HG02610 (cell line): ENCODE data around the gene CASKIN2.
"Not testable (repeated sequence)": the region's sequence is repeated elsewhere in the genome, so short reads cannot be mapped to it uniquely, and the experiment has no call there.

Experiments used
- ATAC-seq: cut with Tn5 transposase; IDR thresholded peaks from one replicate; pipeline ENCODE4 v1.9.1; 2021; ENCODE audit warnings: mild to moderate bottlenecking, moderate library complexity; ENCODE audit not compliant: unreplicated experiment

CASKIN2 gene

GRCh38 chr17:75521290-75521689 is 6.0 kb upstream of the CASKIN2 start:
- ATAC-seq: no peak

- ATAC-seq: not testable (repeated sequence)
These were observed 5.1 kb upstream of the CASKIN2 start for GRCh38 chr17:75520413-75520812.

DNA sequence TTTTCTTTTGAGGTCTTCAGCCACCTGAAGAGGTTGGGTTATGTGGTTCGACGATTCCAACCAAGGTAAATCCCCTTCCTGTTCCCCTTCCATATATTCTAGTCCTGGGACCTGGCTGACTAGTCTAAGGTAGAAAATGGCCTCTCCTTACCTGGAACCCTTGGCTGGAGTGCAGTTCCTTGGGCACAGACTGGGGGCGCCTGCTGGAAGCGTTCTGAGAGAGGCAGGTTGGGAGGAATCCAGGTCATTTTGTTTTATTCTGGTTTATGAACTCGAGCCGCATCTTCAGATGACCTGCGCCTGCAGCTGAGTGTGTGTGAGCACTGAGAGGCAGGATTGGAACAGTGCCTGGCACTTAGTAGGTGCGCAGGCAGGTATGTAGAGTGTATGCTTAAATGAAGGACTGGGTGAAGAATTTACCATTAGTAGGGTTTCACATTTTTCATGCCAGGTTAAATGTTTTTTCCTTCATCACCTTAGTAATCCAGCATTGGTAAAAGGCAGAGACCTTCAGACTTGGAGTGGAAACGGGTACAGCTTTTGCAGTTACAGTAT is 3.7 kb upstream of the CASKIN2 start:
- ATAC-seq: no peak

DNA sequence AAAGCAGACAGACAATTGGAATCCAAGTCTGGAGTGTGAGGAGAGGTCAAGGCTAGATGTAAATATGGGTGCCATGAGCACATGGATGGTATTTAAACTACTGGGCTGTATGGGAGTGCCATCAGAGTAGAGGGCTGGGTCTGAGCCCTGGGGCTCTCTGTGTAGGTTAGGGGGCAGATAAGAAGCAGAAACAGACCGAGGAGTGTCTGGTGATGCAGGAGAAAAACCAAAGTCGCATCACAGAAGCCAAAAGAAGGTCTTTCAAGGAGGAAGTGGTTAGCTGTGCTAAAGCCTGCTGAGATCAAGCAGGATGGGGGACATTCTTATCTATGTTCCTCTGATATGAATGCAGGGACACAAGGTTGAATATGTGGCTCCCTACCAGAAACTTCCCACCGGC is 2.9 kb upstream of the CASKIN2 start:
- ATAC-seq: no peak

DNA sequence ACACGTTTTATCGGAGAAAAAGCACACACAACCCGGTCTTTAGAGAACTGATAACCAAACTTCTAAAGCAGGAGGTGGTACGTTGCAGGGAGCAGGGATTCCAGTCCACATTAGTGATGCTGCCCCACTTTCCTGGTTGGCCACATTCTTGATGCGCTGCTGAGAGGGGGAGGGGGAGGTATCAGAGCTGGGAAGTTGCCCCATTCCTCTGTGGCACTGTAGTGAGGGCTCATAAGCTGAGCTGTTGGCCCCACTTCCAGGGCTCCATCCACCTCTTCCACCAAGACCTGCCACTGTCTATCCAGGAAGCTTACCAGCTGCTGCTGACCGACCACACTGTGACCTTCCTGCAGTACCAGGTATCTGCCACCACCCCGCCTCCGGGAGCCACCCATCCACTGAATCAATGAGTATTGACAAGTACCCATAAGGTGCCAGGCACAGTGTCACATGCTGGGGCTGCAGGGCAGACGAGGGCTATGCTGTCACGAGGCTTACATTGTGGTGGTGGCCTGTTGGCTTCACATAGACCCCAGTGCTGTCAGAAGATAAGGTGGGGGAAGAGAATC is 2.0 kb upstream of the CASKIN2 start:
- ATAC-seq: no peak

- peak; percentile 10 for ATAC-seq
These were observed 1.4 kb upstream of the CASKIN2 start for GRCh38 chr17:75516619-75517296.

GRCh38 chr17:75516255-75516618 is 900 bp upstream of the CASKIN2 start, which contains the start of gene TSEN54:
Gene TSEN54 (plus strand): TSS chr17:75516528. CDS start chr17:75516561, 33 bp downstream.
- peak; percentile 77 for ATAC-seq

- no peak for ATAC-seq
These were observed 330 bp downstream of the CASKIN2 start for GRCh38 chr17:75514919-75515495.

GRCh38 chr17:75514299-75514918 is 928 bp downstream of the CASKIN2 start:
- no peak for ATAC-seq

- no peak for ATAC-seq
These were observed 1.7 kb downstream of the CASKIN2 start for GRCh38 chr17:75513641-75514000.

DNA sequence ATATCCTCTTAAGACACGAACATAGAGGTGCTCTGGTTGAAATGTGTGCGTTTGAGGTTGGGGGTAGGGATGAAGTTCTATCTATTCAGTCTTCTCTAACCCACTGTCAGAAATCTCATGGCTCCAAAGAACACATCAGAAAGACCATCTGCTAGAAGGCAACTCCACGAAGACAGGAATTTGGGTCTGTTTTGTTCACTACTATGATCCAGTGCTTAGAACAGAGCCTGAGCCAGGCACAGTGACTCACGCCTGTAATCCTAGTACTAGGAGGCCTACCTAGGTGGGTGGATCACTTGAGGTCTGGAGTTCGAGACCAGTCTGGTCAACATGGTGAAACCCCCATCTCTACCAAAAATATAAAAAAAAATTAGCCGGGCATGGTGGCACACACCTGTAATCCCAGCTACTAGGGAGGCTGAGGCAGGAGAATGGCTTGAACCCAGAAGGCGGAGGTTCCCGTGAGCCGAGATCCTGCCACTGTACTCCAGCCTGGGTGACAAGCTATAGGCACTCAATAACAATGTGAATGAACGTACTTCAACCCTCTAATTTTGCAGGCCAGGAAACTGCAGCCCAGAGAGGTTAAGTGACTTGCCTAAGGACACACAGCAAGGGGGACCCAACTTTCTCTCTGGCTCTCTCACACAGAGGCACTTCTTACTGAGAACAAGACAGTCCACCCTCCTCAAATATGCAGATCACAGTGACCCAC is 2.3 kb downstream of the CASKIN2 start:
- no peak for ATAC-seq

DNA sequence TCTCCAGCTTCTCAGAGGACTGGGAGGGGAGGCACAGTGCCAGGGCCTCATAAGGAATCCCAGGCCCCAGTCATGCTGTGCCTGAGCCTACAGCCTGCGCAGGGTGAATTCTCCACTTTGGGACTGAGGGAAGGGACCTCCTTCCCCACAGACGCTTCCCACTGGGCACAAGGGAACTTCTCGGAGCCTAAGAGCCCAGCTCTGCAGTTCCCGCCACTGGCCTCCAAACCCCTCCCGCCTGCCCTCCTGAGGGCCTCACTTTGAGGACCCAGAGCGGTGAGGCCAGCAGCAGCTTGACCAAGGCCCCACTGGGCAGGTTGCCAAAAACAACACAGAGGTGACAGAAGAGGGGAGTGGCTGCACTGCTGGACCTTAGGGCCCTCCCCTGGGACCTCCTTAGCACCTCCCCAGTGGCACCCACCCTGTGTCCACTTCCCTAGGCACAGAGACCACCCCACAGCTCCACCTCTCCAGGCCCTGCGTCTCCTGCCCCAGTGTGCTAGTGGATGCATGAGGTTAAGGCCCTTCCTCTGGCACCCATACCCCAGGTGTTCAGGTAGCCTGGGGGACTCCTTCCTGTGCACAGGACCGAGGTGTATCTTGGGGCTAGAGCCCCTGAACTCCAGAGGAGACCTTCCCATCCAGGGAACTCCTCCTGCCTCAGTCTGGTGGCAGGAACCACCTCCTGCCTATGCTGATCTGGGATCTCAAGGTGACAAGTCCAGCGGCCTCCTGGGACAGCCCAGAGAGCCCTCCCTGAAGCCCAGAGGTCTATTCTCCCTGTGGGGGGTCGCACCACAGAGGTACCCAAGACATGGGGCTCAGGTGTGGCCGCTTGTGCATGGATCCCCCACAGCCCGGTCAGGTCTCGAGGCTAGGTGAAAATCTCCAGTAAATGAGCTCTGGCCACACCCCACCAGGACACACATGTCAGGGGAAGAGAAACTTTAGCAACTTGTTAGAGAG is 3.4 kb downstream of the CASKIN2 start:
- no peak for ATAC-seq

DNA sequence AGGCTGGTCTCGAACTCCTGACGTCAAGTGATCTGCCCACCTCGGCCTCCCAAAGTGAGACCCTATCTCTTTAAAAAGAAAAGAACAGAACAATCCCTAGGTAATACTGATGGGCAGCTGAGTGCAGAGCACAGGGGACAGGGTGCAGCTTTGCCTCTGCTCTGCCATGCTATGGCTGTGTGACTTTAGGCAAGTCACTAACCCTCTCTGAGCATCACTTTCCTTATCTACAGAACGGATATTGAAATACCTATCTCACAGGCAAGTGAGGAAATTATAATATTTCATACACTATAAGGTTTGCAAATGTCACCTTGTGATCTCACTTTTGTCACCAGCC is 4.1 kb downstream of the CASKIN2 start:
- ATAC-seq: no peak

- no peak for ATAC-seq
These were observed 5.6 kb downstream of the CASKIN2 start for GRCh38 chr17:75509528-75510258.

- no peak for ATAC-seq
These were observed 6.4 kb downstream of the CASKIN2 start for GRCh38 chr17:75508931-75509361.

- ATAC-seq: no peak
These were observed 7.3 kb downstream of the CASKIN2 start for GRCh38 chr17:75507733-75508719.

- ATAC-seq: no peak
These were observed 8.4 kb downstream of the CASKIN2 start for GRCh38 chr17:75506888-75507287.

DNA sequence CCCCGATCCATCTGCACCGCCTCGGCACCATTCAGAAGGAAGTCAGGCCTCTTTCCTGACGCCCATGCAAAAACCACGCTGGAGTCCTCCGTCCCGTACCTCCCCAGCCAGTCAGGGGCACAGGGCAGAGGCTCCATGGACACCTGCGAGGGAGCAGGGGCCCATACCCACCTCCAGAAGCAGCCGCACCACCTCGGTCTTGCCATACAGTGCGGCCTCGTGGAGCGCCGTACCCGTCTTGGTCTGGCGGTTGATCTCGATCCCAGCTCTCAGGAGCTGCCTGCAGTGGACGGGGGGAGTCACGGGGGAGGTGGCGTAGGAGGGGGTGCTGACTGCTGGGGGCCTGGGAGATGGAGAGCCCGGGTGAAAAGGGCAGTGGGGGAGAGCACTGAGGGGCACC is 9.2 kb downstream of the CASKIN2 start:
- no peak for ATAC-seq
